ENCODE data around the gene MPIG6B.

Gene MPIG6B

DNA sequence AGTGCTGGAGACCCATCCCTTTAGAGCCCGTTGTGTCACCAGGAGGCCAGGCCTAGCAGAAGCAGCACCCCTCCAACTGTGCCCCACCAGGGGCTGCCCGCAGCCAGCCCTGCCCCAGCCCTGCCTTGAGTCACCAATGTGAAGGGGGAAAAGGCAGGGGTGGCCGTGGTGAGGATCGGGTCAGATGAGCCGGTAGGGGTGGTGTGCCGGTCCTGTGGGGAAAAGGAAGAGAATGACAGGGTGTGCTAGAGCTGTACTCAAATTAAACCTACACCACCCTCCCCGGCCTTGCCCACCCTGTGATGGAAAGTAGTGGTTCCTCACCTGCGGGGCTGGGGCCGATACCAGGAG lies 42.4 kb downstream of the MPIG6B start:
- TF ChIP-seq EZH2phosphoT487 (IDR thresholded peaks at IDR 0.05; ENCODE audit: borderline replicate concordance, low read length): no peak
- TF ChIP-seq, protein P1, sequence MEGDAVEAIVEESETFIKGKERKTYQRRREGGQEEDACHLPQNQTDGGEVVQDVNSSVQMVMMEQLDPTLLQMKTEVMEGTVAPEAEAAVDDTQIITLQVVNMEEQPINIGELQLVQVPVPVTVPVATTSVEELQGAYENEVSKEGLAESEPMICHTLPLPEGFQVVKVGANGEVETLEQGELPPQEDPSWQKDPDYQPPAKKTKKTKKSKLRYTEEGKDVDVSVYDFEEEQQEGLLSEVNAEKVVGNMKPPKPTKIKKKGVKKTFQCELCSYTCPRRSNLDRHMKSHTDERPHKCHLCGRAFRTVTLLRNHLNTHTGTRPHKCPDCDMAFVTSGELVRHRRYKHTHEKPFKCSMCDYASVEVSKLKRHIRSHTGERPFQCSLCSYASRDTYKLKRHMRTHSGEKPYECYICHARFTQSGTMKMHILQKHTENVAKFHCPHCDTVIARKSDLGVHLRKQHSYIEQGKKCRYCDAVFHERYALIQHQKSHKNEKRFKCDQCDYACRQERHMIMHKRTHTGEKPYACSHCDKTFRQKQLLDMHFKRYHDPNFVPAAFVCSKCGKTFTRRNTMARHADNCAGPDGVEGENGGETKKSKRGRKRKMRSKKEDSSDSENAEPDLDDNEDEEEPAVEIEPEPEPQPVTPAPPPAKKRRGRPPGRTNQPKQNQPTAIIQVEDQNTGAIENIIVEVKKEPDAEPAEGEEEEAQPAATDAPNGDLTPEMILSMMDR (IDR thresholded peaks at IDR 0.05; ENCODE audit: low read depth, low read length, poor library complexity, severe bottlenecking): no peak
- Histone ChIP-seq H3K27me3 (ENCODE audit: control insufficient read depth, low read length) (no peaks in the 10 kb centered on the region), H3K9me3 (ENCODE audit: control insufficient read depth, insufficient read depth, low read length) (no peaks in the 10 kb centered on the region), H3K9me2 (replicated peaks; ENCODE audit: control insufficient read depth, low read length) (no peaks in the 10 kb centered on the region), H3K36me3 (ENCODE audit: control insufficient read depth, low read length) (peaks cover 28% of the 10 kb centered on the region), H3K79me2 (ENCODE audit: control insufficient read depth, low read length) (no peaks in the 10 kb centered on the region), H4K20me1 (ENCODE audit: control insufficient read depth, insufficient read depth, low read depth, low read length) (no peaks in the 10 kb centered on the region), H3K4me3 (ENCODE audit: low read length) (no peak overlapping the region), H3F3A (ENCODE audit: control insufficient read depth, insufficient read depth) (no peaks in the 10 kb centered on the region), H3K4me2 (ENCODE audit: low read length) (no peak overlapping the region), H3K27ac (ENCODE audit: low read depth, low read length) (no peak overlapping the region), H3K4me1 (ENCODE audit: control insufficient read depth, low read length) (peaks cover 4% of the 10 kb centered on the region; the same call in 1 of the 2 replicates)

- Histone ChIP-seq H3K4me2 (ENCODE audit: low read length) (no peak overlapping the region), H3K9me3 (ENCODE audit: control insufficient read depth, insufficient read depth, low read length) (no peaks in the 10 kb centered on the region)
Measured at GRCh38 chr6:31765910-31766794, 43.0 kb downstream of the MPIG6B start.

GRCh38 chr6:31767096-31767645 lies 44.0 kb downstream of the MPIG6B start:
- Histone ChIP-seq H3K79me2 (ENCODE audit: control insufficient read depth, low read length) (no peaks in the 10 kb centered on the region), H3F3A (ENCODE audit: control insufficient read depth, insufficient read depth) (no peaks in the 10 kb centered on the region), H3K27ac (ENCODE audit: low read depth, low read length) (no peak overlapping the region), H3K4me3 (ENCODE audit: low read length) (no peak overlapping the region), H3K9me2 (replicated peaks; ENCODE audit: control insufficient read depth, low read length) (no peaks in the 10 kb centered on the region), H4K20me1 (ENCODE audit: control insufficient read depth, insufficient read depth, low read depth, low read length) (no peaks in the 10 kb centered on the region), H3K4me1 (ENCODE audit: control insufficient read depth, low read length) (peaks cover 4% of the 10 kb centered on the region; the same call in 1 of the 2 replicates), H3K36me3 (ENCODE audit: control insufficient read depth, low read length) (peaks cover 18% of the 10 kb centered on the region), H3K4me2 (ENCODE audit: low read length) (no peak overlapping the region), H3K9me3 (ENCODE audit: control insufficient read depth, insufficient read depth, low read length) (no peaks in the 10 kb centered on the region), H3K27me3 (ENCODE audit: control insufficient read depth, low read length) (no peaks in the 10 kb centered on the region)
- TF ChIP-seq EZH2phosphoT487 (IDR thresholded peaks at IDR 0.05; ENCODE audit: borderline replicate concordance, low read length): no peak
- TF ChIP-seq, protein P1 (IDR thresholded peaks at IDR 0.05; ENCODE audit: low read depth, low read length, poor library complexity, severe bottlenecking): no peak

More at GRCh38 chr6:31765910-31766794, 43.0 kb downstream of the MPIG6B start:
- Histone ChIP-seq H3K36me3 (ENCODE audit: control insufficient read depth, low read length) (peaks cover 22% of the 10 kb centered on the region), H3F3A (ENCODE audit: control insufficient read depth, insufficient read depth) (no peaks in the 10 kb centered on the region), H3K4me3 (ENCODE audit: low read length) (no peak overlapping the region), H3K27me3 (ENCODE audit: control insufficient read depth, low read length) (no peaks in the 10 kb centered on the region), H3K79me2 (ENCODE audit: control insufficient read depth, low read length) (no peaks in the 10 kb centered on the region), H3K27ac (ENCODE audit: low read depth, low read length) (no peak overlapping the region), H4K20me1 (ENCODE audit: control insufficient read depth, insufficient read depth, low read depth, low read length) (no peaks in the 10 kb centered on the region), H3K9me2 (replicated peaks; ENCODE audit: control insufficient read depth, low read length) (no peaks in the 10 kb centered on the region), H3K4me1 (ENCODE audit: control insufficient read depth, low read length) (peaks cover 4% of the 10 kb centered on the region; the same call in 1 of the 2 replicates)
- no peak for TF ChIP-seq EZH2phosphoT487 (IDR thresholded peaks at IDR 0.05; ENCODE audit: borderline replicate concordance, low read length)
- TF ChIP-seq, protein P1 (IDR thresholded peaks at IDR 0.05; ENCODE audit: low read depth, low read length, poor library complexity, severe bottlenecking): no peak
